ENCODE measurements around the gene ALG9. TPM values are rescaled to one million over a fixed set of nuclear protein-coding genes. Genes with fewer than 3 reads are reported as not detected.

The ALG9 gene
- total RNA-seq, 1 donor from 2014 or later = 16.8 TPM

GRCh38 chr11:111834432-111835163 lies 36.8 kb downstream of the ALG9 start:
- Histone ChIP-seq H3K9me3 (no peaks in the 10 kb centered on the region), H3K27ac (no peak overlapping the region), H3K27me3 (no peaks in the 10 kb centered on the region), H3K4me3 (no peak overlapping the region), H3K4me1 (no peaks in the 10 kb centered on the region), H3K36me3 (peaks cover 36 to 53% of the 10 kb centered on the region in 2 donors)
- intact Hi-C loops (cut with DNase I) = no loop called here
- no peak for DNase-seq (ENCODE audit: low spot score in 2 of 2)
- TF ChIP-seq CTCF (IDR thresholded peaks at IDR 0.05) = no peak

- DNase-seq (ENCODE audit: low spot score in 2 of 2) = no peak
- no peaks in the 10 kb centered on the region for H3K27me3 ChIP-seq
- no peak overlapping the region for H3K4me3 ChIP-seq
- intact Hi-C loops (cut with DNase I) = no loop called here
- no peaks in the 10 kb centered on the region for H3K9me3 ChIP-seq
- no peaks in the 10 kb centered on the region for H3K4me1 ChIP-seq
- no peak for TF ChIP-seq CTCF (IDR thresholded peaks at IDR 0.05)
- H3K36me3 ChIP-seq = peaks cover 36 to 59% of the 10 kb centered on the region in 2 donors
- no peak overlapping the region for H3K27ac ChIP-seq
Observed at GRCh38 chr11:111833524-111833923, 37.9 kb downstream of the ALG9 start.

GRCh38 chr11:111829185-111829968 lies 42.0 kb downstream of the ALG9 start:
- Histone ChIP-seq H3K27me3 (no peaks in the 10 kb centered on the region), H3K4me1 (no peaks in the 10 kb centered on the region), H3K36me3 (peaks cover 10 to 33% of the 10 kb centered on the region in 2 donors), H3K4me3 (no peak overlapping the region), H3K27ac (no peak overlapping the region), H3K9me3 (no peaks in the 10 kb centered on the region)
- intact Hi-C loops (cut with DNase I) = no loop called here
- DNase-seq (ENCODE audit: low spot score in 2 of 2) = no peak
- TF ChIP-seq CTCF (IDR thresholded peaks at IDR 0.05) = no peak

- no peaks in the 10 kb centered on the region for H3K9me3 ChIP-seq
- no peak for TF ChIP-seq CTCF (IDR thresholded peaks at IDR 0.05)
- no peak for DNase-seq (ENCODE audit: low spot score in 2 of 2)
- H3K27ac ChIP-seq = no peak overlapping the region
- H3K36me3 ChIP-seq = peaks cover 6 to 25% of the 10 kb centered on the region in 2 donors
- intact Hi-C loops (cut with DNase I) = no loop called here
- H3K4me3 ChIP-seq = no peak overlapping the region
- no peaks in the 10 kb centered on the region for H3K4me1 ChIP-seq
- no peaks in the 10 kb centered on the region for H3K27me3 ChIP-seq
Observed at GRCh38 chr11:111826322-111826950, 44.9 kb downstream of the ALG9 start.

GRCh38 chr11:111823629-111824028 lies 47.8 kb downstream of the ALG9 start:
- intact Hi-C loops (cut with DNase I) = no loop called here
- H3K4me3 ChIP-seq = no peak overlapping the region

More at GRCh38 chr11:111823629-111824028, 47.8 kb downstream of the ALG9 start:
- no peak for DNase-seq (ENCODE audit: low spot score in 2 of 2)
- no peaks in the 10 kb centered on the region for H3K27me3 ChIP-seq
- no peak overlapping the region for H3K27ac ChIP-seq
- no peak for TF ChIP-seq CTCF (IDR thresholded peaks at IDR 0.05)
- H3K4me1 ChIP-seq = no peaks in the 10 kb centered on the region
- no peaks in the 10 kb centered on the region for H3K9me3 ChIP-seq
- H3K36me3 ChIP-seq = peaks cover 0 to 9% of the 10 kb centered on the region in 2 donors

Data from ascending aorta (tissue), 2 donors.